ENCODE results near the gene HOXD12.
A peak's percentile ranks its signal among the peaks of the same experiment; 100 is the strongest.

HOXD12 gene

GRCh38 chr2:176083796-176084261 is 15.8 kb upstream of the HOXD12 start, which contains the start of gene EVX2:
Gene EVX2 (minus strand): TSS chr2:176083962. CDS start chr2:176083776, 186 bp downstream.
- no peaks in the 10 kb centered on the region for H3K36me3 ChIP-seq (ENCODE audit: control insufficient read depth, insufficient read depth, low read length)
- no peak within 1 kb of the TSS for H3K27ac ChIP-seq (ENCODE audit: low read depth, low read length)
- peaks cover 83% of the 10 kb centered on the region for H3K27me3 ChIP-seq (ENCODE audit: control insufficient read depth, insufficient read depth, low read length)
- H3K4me1 ChIP-seq (ENCODE audit: control insufficient read depth, insufficient read depth, low read length), result no peaks in the 10 kb centered on the region
- H3K9ac ChIP-seq (ENCODE audit: low read length), result no peak within 1 kb of the TSS
- H3K4me3 ChIP-seq (ENCODE audit: low read length), result no peak within 1 kb of the TSS

GRCh38 chr2:176084611-176085119 is 14.9 kb upstream of the HOXD12 start:
- no peak overlapping the region for H3K27ac ChIP-seq (ENCODE audit: low read depth, low read length)
- no peak overlapping the region for H3K4me3 ChIP-seq (ENCODE audit: low read length)
- H3K36me3 ChIP-seq (ENCODE audit: control insufficient read depth, insufficient read depth, low read length), result no peaks in the 10 kb centered on the region
- H3K27me3 ChIP-seq (ENCODE audit: control insufficient read depth, insufficient read depth, low read length), result peaks cover 79% of the 10 kb centered on the region
- H3K9ac ChIP-seq (ENCODE audit: low read length), result no peak overlapping the region
- no peaks in the 10 kb centered on the region for H3K4me1 ChIP-seq (ENCODE audit: control insufficient read depth, insufficient read depth, low read length)

- Histone ChIP-seq H3K4me3 (ENCODE audit: low read length) (no peak overlapping the region), H3K36me3 (ENCODE audit: control insufficient read depth, insufficient read depth, low read length) (no peaks in the 10 kb centered on the region), H3K27ac (ENCODE audit: low read depth, low read length) (no peak overlapping the region), H3K9ac (ENCODE audit: low read length) (no peak overlapping the region), H3K4me1 (ENCODE audit: control insufficient read depth, insufficient read depth, low read length) (no peaks in the 10 kb centered on the region), H3K27me3 (ENCODE audit: control insufficient read depth, insufficient read depth, low read length) (peaks cover 80% of the 10 kb centered on the region)
Measured at GRCh38 chr2:176085120-176085788, 14.3 kb upstream of the HOXD12 start.

- H3K27ac ChIP-seq (ENCODE audit: low read depth, low read length), result no peak overlapping the region
- H3K4me1 ChIP-seq (ENCODE audit: control insufficient read depth, insufficient read depth, low read length), result no peaks in the 10 kb centered on the region
- no peak overlapping the region for H3K9ac ChIP-seq (ENCODE audit: low read length)
- peaks cover 75% of the 10 kb centered on the region for H3K27me3 ChIP-seq (ENCODE audit: control insufficient read depth, insufficient read depth, low read length)
- no peaks in the 10 kb centered on the region for H3K36me3 ChIP-seq (ENCODE audit: control insufficient read depth, insufficient read depth, low read length)
- no peak overlapping the region for H3K4me3 ChIP-seq (ENCODE audit: low read length)
Measured at GRCh38 chr2:176085861-176086771, 13.5 kb upstream of the HOXD12 start.

GRCh38 chr2:176087330-176088047 is 12.1 kb upstream of the HOXD12 start:
- H3K4me3 ChIP-seq (ENCODE audit: low read length), result peak overlapping the region; percentile 55
- H3K9ac ChIP-seq (ENCODE audit: low read length), result no peak overlapping the region
- no peaks in the 10 kb centered on the region for H3K36me3 ChIP-seq (ENCODE audit: control insufficient read depth, insufficient read depth, low read length)
- H3K4me1 ChIP-seq (ENCODE audit: control insufficient read depth, insufficient read depth, low read length), result no peaks in the 10 kb centered on the region
- peaks cover 73% of the 10 kb centered on the region for H3K27me3 ChIP-seq (ENCODE audit: control insufficient read depth, insufficient read depth, low read length)
- no peak overlapping the region for H3K27ac ChIP-seq (ENCODE audit: low read depth, low read length)

- Histone ChIP-seq H3K27ac (ENCODE audit: low read depth, low read length) (no peak overlapping the region), H3K36me3 (ENCODE audit: control insufficient read depth, insufficient read depth, low read length) (no peaks in the 10 kb centered on the region), H3K27me3 (ENCODE audit: control insufficient read depth, insufficient read depth, low read length) (peaks cover 70% of the 10 kb centered on the region), H3K4me1 (ENCODE audit: control insufficient read depth, insufficient read depth, low read length) (peaks cover 2% of the 10 kb centered on the region), H3K4me3 (ENCODE audit: low read length) (peak overlapping the region; percentile 55), H3K9ac (ENCODE audit: low read length) (no peak overlapping the region)
Measured at GRCh38 chr2:176088048-176088936, 11.3 kb upstream of the HOXD12 start.

- no peak overlapping the region for H3K4me3 ChIP-seq (ENCODE audit: low read length)
- no peaks in the 10 kb centered on the region for H3K36me3 ChIP-seq (ENCODE audit: control insufficient read depth, insufficient read depth, low read length)
- peaks cover 66% of the 10 kb centered on the region for H3K27me3 ChIP-seq (ENCODE audit: control insufficient read depth, insufficient read depth, low read length)
- peaks cover 3% of the 10 kb centered on the region for H3K4me1 ChIP-seq (ENCODE audit: control insufficient read depth, insufficient read depth, low read length)
- H3K27ac ChIP-seq (ENCODE audit: low read depth, low read length), result no peak overlapping the region
- H3K9ac ChIP-seq (ENCODE audit: low read length), result no peak overlapping the region
Measured at GRCh38 chr2:176088937-176089842, 10.4 kb upstream of the HOXD12 start.

GRCh38 chr2:176089843-176090395 is 9.7 kb upstream of the HOXD12 start:
- Histone ChIP-seq H3K9ac (ENCODE audit: low read length) (no peak overlapping the region), H3K4me3 (ENCODE audit: low read length) (no peak overlapping the region), H3K4me1 (ENCODE audit: control insufficient read depth, insufficient read depth, low read length) (peaks cover 3% of the 10 kb centered on the region), H3K36me3 (ENCODE audit: control insufficient read depth, insufficient read depth, low read length) (no peaks in the 10 kb centered on the region), H3K27ac (ENCODE audit: low read depth, low read length) (no peak overlapping the region), H3K27me3 (ENCODE audit: control insufficient read depth, insufficient read depth, low read length) (peaks cover 65% of the 10 kb centered on the region)

GRCh38 chr2:176090862-176091261 is 8.7 kb upstream of the HOXD12 start:
- Histone ChIP-seq H3K27ac (ENCODE audit: low read depth, low read length) (no peak overlapping the region), H3K36me3 (ENCODE audit: control insufficient read depth, insufficient read depth, low read length) (no peaks in the 10 kb centered on the region), H3K4me3 (ENCODE audit: low read length) (no peak overlapping the region), H3K9ac (ENCODE audit: low read length) (no peak overlapping the region), H3K4me1 (ENCODE audit: control insufficient read depth, insufficient read depth, low read length) (peaks cover 3% of the 10 kb centered on the region), H3K27me3 (ENCODE audit: control insufficient read depth, insufficient read depth, low read length) (peaks cover 62% of the 10 kb centered on the region)

- Histone ChIP-seq H3K27ac (ENCODE audit: low read depth, low read length) (no peak overlapping the region), H3K4me3 (ENCODE audit: low read length) (no peak overlapping the region), H3K9ac (ENCODE audit: low read length) (no peak overlapping the region), H3K4me1 (ENCODE audit: control insufficient read depth, insufficient read depth, low read length) (peaks cover 3% of the 10 kb centered on the region), H3K27me3 (ENCODE audit: control insufficient read depth, insufficient read depth, low read length) (peaks cover 55% of the 10 kb centered on the region), H3K36me3 (ENCODE audit: control insufficient read depth, insufficient read depth, low read length) (no peaks in the 10 kb centered on the region)
Measured at GRCh38 chr2:176091329-176092258, 8.0 kb upstream of the HOXD12 start.

All from rectal smooth muscle tissue (tissue), 1 donor.